HEK293 (cell line): Measurements from ENCODE around the gene COL1A1.

Source experiments
- GLIS2 ChIP-seq: fragments of 450-650 bp; formaldehyde crosslinking; IDR thresholded peaks from 2 replicates; pipeline ENCODE4 v1.5.1; 2016; ENCODE audit warnings: missing biosample characterization, missing genetic modification characterization
- HOXC10 ChIP-seq: sonication (generic); formaldehyde crosslinking; IDR thresholded peaks from 2 replicates; pipeline ENCODE4 v1.8.1; 2023; ENCODE audit warnings: mild to moderate bottlenecking, missing genetic modification reagents
- KLF1 ChIP-seq: fragments of 450-650 bp; formaldehyde crosslinking; IDR thresholded peaks from 2 replicates; pipeline ENCODE4 v1.5.1; 2016; ENCODE audit warnings: missing biosample characterization, missing genetic modification characterization
- MEIS1 ChIP-seq: sonication (generic); formaldehyde crosslinking; IDR thresholded peaks from 2 replicates; pipeline ENCODE4 v1.8.1; 2022; ENCODE audit warnings: missing genetic modification reagents, mild to moderate bottlenecking, borderline replicate concordance
- ZBTB48 ChIP-seq: fragments of 450-650 bp; formaldehyde crosslinking; IDR thresholded peaks from 2 replicates; pipeline ENCODE4 v1.5.1; 2016; ENCODE audit warnings: missing biosample characterization, missing genetic modification characterization
- ZFP41 ChIP-seq: fragments of 450-650 bp; formaldehyde crosslinking; IDR thresholded peaks from 2 replicates; pipeline ENCODE4 v1.5.1; 2016; ENCODE audit warnings: missing biosample characterization, missing genetic modification characterization, borderline replicate concordance
- ZFP69B ChIP-seq: fragments of 450-650 bp; formaldehyde crosslinking; IDR thresholded peaks from 2 replicates; pipeline ENCODE4 v1.5.1; 2016; ENCODE audit warnings: missing biosample characterization, missing genetic modification characterization
- ZNF132 ChIP-seq: fragments of 450-650 bp; formaldehyde crosslinking; IDR thresholded peaks from 2 replicates; pipeline ENCODE4 v1.5.1; 2017; ENCODE audit warnings: missing biosample characterization, missing genetic modification characterization, borderline replicate concordance
- ZNF140 ChIP-seq: fragments of 450-650 bp; formaldehyde crosslinking; IDR thresholded peaks from 2 replicates; pipeline ENCODE4 v1.5.1; 2016; ENCODE audit warnings: missing biosample characterization, missing genetic modification characterization
- ZNF223 ChIP-seq: fragments of 450-650 bp; formaldehyde crosslinking; IDR thresholded peaks from 2 replicates; pipeline ENCODE4 v1.5.1; 2016; ENCODE audit warnings: missing biosample characterization, missing genetic modification characterization
- ZNF239 ChIP-seq: fragments of 450-650 bp; formaldehyde crosslinking; IDR thresholded peaks from 2 replicates; pipeline ENCODE4 v1.5.1; 2016; ENCODE audit warnings: missing biosample characterization, missing genetic modification characterization
- ZNF274 ChIP-seq, 2 experiments: fragments of 200-500 bp in 1 of 2; fragments of 450-650 bp in 1 of 2; sonication (Bioruptor generic) in 1 of 2; formaldehyde crosslinking in 1 of 2; IDR thresholded peaks; 2 replicates each; pipeline versions ENCODE4 v1.5.1 to v1.6.1; 2014 to 2016; ENCODE audit warnings: borderline replicate concordance in 1 of 2, inconsistent platforms in 1 of 2, low read length in 1 of 2, missing biosample characterization in 1 of 2, missing genetic modification characterization in 1 of 2
- ZNF404 ChIP-seq: fragments of 450-650 bp; formaldehyde crosslinking; IDR thresholded peaks from 2 replicates; pipeline ENCODE4 v1.5.1; 2017; ENCODE audit warnings: missing biosample characterization, missing genetic modification characterization
- ZNF423 ChIP-seq: fragments of 450-650 bp; formaldehyde crosslinking; IDR thresholded peaks from 2 replicates; pipeline ENCODE4 v1.5.1; 2016; ENCODE audit warnings: missing biosample characterization, missing genetic modification characterization
- ZNF48 ChIP-seq: fragments of 450-650 bp; formaldehyde crosslinking; IDR thresholded peaks from 2 replicates; pipeline ENCODE4 v1.5.1; 2016; ENCODE audit warnings: missing biosample characterization, missing genetic modification characterization
- ZNF561 ChIP-seq: fragments of 450-650 bp; IDR thresholded peaks from 2 replicates; pipeline ENCODE4 v1.5.1; 2018; ENCODE audit warnings: missing biosample characterization, missing genetic modification characterization, borderline replicate concordance
- ZNF585B ChIP-seq: fragments of 450-650 bp; formaldehyde crosslinking; IDR thresholded peaks from 2 replicates; pipeline ENCODE4 v1.5.1; 2016; ENCODE audit warnings: missing biosample characterization, missing genetic modification characterization
- ZNF677 ChIP-seq: fragments of 450-650 bp; IDR thresholded peaks from 2 replicates; pipeline ENCODE4 v1.5.0; 2018; ENCODE audit warnings: missing biosample characterization, mild to moderate bottlenecking, missing genetic modification characterization, moderate library complexity
- ZNF701 ChIP-seq: fragments of 450-650 bp; formaldehyde crosslinking; IDR thresholded peaks from 2 replicates; pipeline ENCODE4 v1.5.1; 2016; ENCODE audit warnings: missing biosample characterization, missing genetic modification characterization
- ZNF776 ChIP-seq: fragments of 450-650 bp; formaldehyde crosslinking; IDR thresholded peaks from 2 replicates; pipeline ENCODE4 v1.5.0; 2017; ENCODE audit warnings: missing biosample characterization, missing genetic modification characterization, borderline replicate concordance
- ZNF792 ChIP-seq: fragments of 450-650 bp; formaldehyde crosslinking; IDR thresholded peaks from 2 replicates; pipeline ENCODE4 v1.5.1; 2016; ENCODE audit warnings: missing biosample characterization, missing genetic modification characterization
- ZNF837 ChIP-seq: fragments of 450-650 bp; formaldehyde crosslinking; IDR thresholded peaks from 2 replicates; pipeline ENCODE4 v1.5.1; 2016; ENCODE audit warnings: missing biosample characterization, missing genetic modification characterization
- ZSCAN16 ChIP-seq: fragments of 450-650 bp; formaldehyde crosslinking; IDR thresholded peaks from 2 replicates; pipeline ENCODE4 v1.5.1; 2016; ENCODE audit warnings: missing biosample characterization, missing genetic modification characterization
- TF ChIP-seq, protein P1 (sequence below): fragments of 450-650 bp; formaldehyde crosslinking; IDR thresholded peaks from 2 replicates; pipeline ENCODE4 v1.5.1; 2016; ENCODE audit warnings: missing biosample characterization, missing genetic modification characterization
- TF ChIP-seq, protein P2 (sequence below): fragments of 450-650 bp; formaldehyde crosslinking; IDR thresholded peaks from 2 replicates; pipeline ENCODE4 v1.5.1; 2016; ENCODE audit warnings: missing biosample characterization, missing genetic modification characterization
- TF ChIP-seq, protein P3 (sequence below): fragments of 450-650 bp; formaldehyde crosslinking; IDR thresholded peaks from 2 replicates; pipeline ENCODE4 v1.5.1; 2016; ENCODE audit warnings: missing biosample characterization, missing genetic modification characterization, low read depth
- TF ChIP-seq, protein P4 (sequence below): sonication (generic); formaldehyde crosslinking; IDR thresholded peaks from 2 replicates; pipeline ENCODE4 v1.8.1; 2022; ENCODE audit warnings: mild to moderate bottlenecking, moderate library complexity, missing genetic modification reagents
- TF ChIP-seq, protein P5 (sequence below): fragments of 450-650 bp; formaldehyde crosslinking; IDR thresholded peaks from 2 replicates; pipeline ENCODE4 v1.5.1; 2016; ENCODE audit warnings: missing biosample characterization, missing genetic modification characterization
- TF ChIP-seq, protein P6 (sequence below): fragments of 450-650 bp; formaldehyde crosslinking; IDR thresholded peaks from 2 replicates; pipeline ENCODE4 v1.5.1; 2017; ENCODE audit warnings: missing biosample characterization, missing genetic modification characterization

Gene COL1A1

DNA sequence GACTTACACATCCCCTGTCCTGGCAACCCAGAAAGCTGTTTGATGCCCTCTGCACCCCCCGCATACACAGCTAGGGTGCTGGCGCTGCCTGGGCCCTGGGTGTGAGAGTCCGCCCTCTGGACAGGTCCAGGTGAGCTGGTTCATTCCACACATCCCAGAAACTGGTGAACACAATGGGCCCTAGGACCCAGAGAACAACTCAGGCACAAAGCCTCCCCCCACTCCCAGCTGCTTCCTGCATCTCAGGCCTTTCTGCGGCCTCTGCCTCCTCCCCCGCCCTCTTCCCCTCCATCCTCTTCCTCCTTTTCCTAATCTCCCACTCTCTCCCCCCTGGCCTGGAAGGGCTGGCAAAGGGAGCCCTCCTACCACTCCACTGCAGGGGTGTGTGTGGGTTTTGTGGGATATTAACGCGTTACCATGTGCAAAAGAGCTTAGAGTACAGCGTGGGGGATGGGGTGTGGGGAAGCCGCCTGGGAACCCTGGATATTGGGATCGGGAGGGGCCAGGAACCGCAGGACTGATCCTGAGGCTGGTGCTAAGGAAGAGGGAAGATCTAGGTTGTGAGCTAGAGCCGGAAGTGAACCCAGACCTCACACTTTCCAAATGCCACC is 49.4 kb downstream of the COL1A1 start (continued):
- TF ChIP-seq, protein P1, sequence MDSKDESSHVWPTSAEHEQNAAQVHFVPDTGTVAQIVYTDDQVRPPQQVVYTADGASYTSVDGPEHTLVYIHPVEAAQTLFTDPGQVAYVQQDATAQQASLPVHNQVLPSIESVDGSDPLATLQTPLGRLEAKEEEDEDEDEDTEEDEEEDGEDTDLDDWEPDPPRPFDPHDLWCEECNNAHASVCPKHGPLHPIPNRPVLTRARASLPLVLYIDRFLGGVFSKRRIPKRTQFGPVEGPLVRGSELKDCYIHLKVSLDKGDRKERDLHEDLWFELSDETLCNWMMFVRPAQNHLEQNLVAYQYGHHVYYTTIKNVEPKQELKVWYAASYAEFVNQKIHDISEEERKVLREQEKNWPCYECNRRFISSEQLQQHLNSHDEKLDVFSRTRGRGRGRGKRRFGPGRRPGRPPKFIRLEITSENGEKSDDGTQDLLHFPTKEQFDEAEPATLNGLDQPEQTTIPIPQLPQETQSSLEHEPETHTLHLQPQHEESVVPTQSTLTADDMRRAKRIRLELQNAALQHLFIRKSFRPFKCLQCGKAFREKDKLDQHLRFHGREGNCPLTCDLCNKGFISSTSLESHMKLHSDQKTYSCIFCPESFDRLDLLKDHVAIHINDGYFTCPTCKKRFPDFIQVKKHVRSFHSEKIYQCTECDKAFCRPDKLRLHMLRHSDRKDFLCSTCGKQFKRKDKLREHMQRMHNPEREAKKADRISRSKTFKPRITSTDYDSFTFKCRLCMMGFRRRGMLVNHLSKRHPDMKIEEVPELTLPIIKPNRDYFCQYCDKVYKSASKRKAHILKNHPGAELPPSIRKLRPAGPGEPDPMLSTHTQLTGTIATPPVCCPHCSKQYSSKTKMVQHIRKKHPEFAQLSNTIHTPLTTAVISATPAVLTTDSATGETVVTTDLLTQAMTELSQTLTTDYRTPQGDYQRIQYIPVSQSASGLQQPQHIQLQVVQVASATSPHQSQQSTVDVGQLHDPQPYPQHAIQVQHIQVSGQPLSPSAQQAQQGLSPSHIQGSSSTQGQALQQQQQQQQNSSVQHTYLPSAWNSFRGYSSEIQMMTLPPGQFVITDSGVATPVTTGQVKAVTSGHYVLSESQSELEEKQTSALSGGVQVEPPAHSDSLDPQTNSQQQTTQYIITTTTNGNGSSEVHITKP (tag by site-specific recombination) = peak; percentile 96
- peak; percentile 59; the same call in 1 of the 2 replicates for TF ChIP-seq ZBTB48 (tag by site-specific recombination)
- no peak for TF ChIP-seq ZNF677 (tag by site-specific recombination)
- TF ChIP-seq ZNF792 (tag by site-specific recombination) = no peak
- TF ChIP-seq ZNF404 (tag by site-specific recombination) = no peak
- TF ChIP-seq, protein P2, sequence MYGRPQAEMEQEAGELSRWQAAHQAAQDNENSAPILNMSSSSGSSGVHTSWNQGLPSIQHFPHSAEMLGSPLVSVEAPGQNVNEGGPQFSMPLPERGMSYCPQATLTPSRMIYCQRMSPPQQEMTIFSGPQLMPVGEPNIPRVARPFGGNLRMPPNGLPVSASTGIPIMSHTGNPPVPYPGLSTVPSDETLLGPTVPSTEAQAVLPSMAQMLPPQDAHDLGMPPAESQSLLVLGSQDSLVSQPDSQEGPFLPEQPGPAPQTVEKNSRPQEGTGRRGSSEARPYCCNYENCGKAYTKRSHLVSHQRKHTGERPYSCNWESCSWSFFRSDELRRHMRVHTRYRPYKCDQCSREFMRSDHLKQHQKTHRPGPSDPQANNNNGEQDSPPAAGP (tag by site-specific recombination) = peak; percentile 80
- TF ChIP-seq ZNF561 (tag by site-specific recombination) = peak; percentile 43; the same call in 1 of the 2 replicates
- 0 out of 2 replicates have a peak, but pooled peaks have one; percentile 47 for TF ChIP-seq ZSCAN16 (tag by site-specific recombination)
- TF ChIP-seq ZNF140 = no peak
- TF ChIP-seq, protein P3, sequence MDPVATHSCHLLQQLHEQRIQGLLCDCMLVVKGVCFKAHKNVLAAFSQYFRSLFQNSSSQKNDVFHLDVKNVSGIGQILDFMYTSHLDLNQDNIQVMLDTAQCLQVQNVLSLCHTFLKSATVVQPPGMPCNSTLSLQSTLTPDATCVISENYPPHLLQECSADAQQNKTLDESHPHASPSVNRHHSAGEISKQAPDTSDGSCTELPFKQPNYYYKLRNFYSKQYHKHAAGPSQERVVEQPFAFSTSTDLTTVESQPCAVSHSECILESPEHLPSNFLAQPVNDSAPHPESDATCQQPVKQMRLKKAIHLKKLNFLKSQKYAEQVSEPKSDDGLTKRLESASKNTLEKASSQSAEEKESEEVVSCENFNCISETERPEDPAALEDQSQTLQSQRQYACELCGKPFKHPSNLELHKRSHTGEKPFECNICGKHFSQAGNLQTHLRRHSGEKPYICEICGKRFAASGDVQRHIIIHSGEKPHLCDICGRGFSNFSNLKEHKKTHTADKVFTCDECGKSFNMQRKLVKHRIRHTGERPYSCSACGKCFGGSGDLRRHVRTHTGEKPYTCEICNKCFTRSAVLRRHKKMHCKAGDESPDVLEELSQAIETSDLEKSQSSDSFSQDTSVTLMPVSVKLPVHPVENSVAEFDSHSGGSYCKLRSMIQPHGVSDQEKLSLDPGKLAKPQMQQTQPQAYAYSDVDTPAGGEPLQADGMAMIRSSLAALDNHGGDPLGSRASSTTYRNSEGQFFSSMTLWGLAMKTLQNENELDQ (tag by site-specific recombination) = no peak
- TF ChIP-seq ZNF223 (tag by site-specific recombination) = no peak
- peak; percentile 62; the same call in 1 of the 2 replicates for TF ChIP-seq KLF1 (tag by site-specific recombination)
- TF ChIP-seq ZNF837 (tag by site-specific recombination) = no peak
- no peak for TF ChIP-seq ZNF274 (IDR thresholded peaks at IDR 0.05; ENCODE audit: low read length)
- no peak for TF ChIP-seq ZNF274 (tag by site-specific recombination; IDR thresholded peaks at IDR 0.05; ENCODE audit: borderline replicate concordance)
- TF ChIP-seq MEIS1 (CRISPR knock-in tag) = no peak
- TF ChIP-seq ZFP69B (tag by site-specific recombination) = peak; percentile 88
- TF ChIP-seq ZNF48 (tag by site-specific recombination) = no peak
- TF ChIP-seq, protein P4, sequence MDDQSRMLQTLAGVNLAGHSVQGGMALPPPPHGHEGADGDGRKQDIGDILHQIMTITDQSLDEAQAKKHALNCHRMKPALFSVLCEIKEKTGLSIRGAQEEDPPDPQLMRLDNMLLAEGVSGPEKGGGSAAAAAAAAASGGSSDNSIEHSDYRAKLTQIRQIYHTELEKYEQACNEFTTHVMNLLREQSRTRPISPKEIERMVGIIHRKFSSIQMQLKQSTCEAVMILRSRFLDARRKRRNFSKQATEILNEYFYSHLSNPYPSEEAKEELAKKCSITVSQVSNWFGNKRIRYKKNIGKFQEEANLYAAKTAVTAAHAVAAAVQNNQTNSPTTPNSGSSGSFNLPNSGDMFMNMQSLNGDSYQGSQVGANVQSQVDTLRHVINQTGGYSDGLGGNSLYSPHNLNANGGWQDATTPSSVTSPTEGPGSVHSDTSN (CRISPR knock-in tag) = no peak
- TF ChIP-seq ZNF423 (tag by site-specific recombination) = no peak
- TF ChIP-seq, protein P5, sequence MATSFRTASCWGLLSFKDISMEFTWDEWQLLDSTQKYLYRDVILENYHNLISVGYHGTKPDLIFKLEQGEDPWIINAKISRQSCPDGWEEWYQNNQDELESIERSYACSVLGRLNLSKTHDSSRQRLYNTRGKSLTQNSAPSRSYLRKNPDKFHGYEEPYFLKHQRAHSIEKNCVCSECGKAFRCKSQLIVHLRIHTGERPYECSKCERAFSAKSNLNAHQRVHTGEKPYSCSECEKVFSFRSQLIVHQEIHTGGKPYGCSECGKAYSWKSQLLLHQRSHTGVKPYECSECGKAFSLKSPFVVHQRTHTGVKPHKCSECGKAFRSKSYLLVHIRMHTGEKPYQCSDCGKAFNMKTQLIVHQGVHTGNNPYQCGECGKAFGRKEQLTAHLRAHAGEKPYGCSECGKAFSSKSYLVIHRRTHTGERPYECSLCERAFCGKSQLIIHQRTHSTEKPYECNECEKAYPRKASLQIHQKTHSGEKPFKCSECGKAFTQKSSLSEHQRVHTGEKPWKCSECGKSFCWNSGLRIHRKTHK (tag by site-specific recombination) = no peak
- TF ChIP-seq HOXC10 (CRISPR knock-in tag) = no peak
- TF ChIP-seq ZFP41 (tag by site-specific recombination) = no peak
- TF ChIP-seq ZNF239 (tag by site-specific recombination) = no peak
- TF ChIP-seq GLIS2 (tag by site-specific recombination) = peak; percentile 75; the same call in 1 of the 2 replicates
- TF ChIP-seq ZNF132 = no peak
- TF ChIP-seq ZNF776 (tag by site-specific recombination) = no peak
- TF ChIP-seq, protein P6, sequence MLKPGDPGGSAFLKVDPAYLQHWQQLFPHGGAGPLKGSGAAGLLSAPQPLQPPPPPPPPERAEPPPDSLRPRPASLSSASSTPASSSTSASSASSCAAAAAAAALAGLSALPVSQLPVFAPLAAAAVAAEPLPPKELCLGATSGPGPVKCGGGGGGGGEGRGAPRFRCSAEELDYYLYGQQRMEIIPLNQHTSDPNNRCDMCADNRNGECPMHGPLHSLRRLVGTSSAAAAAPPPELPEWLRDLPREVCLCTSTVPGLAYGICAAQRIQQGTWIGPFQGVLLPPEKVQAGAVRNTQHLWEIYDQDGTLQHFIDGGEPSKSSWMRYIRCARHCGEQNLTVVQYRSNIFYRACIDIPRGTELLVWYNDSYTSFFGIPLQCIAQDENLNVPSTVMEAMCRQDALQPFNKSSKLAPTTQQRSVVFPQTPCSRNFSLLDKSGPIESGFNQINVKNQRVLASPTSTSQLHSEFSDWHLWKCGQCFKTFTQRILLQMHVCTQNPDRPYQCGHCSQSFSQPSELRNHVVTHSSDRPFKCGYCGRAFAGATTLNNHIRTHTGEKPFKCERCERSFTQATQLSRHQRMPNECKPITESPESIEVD (tag by site-specific recombination) = no peak; the same call in 1 of the 2 replicates
- no peak for TF ChIP-seq ZNF701 (tag by site-specific recombination)
- no peak for TF ChIP-seq ZNF585B
